Measurements from ENCODE around the gene SYNRG. TPM values are rescaled to one million over a fixed set of nuclear protein-coding genes. Genes with fewer than 3 reads are reported as not detected.

SYNRG gene
- total and polyA plus RNA-seq, 2 of the 13 experiments (the other 11 are each of a cell fraction or from before 2014, with no cell fraction given): 7.3 to 8.7 TPM

GRCh38 chr17:37490638-37491614 lies 118.3 kb downstream of the SYNRG start (continued):
- TF ChIP-seq ZNF577 (CRISPR knock-in tag; IDR thresholded peaks at IDR 0.05; ENCODE audit: borderline replicate concordance, low read depth): no peak
- no peak for TF ChIP-seq HMG20B (CRISPR knock-in tag; conservative IDR thresholded peaks at IDR 0.05)
- TF ChIP-seq LBX2 (CRISPR knock-in tag; IDR thresholded peaks at IDR 0.05; ENCODE audit: borderline replicate concordance): no peak
- TF ChIP-seq ZNF3 (CRISPR knock-in tag; IDR thresholded peaks at IDR 0.05): no peak
- TF ChIP-seq, protein P1, sequence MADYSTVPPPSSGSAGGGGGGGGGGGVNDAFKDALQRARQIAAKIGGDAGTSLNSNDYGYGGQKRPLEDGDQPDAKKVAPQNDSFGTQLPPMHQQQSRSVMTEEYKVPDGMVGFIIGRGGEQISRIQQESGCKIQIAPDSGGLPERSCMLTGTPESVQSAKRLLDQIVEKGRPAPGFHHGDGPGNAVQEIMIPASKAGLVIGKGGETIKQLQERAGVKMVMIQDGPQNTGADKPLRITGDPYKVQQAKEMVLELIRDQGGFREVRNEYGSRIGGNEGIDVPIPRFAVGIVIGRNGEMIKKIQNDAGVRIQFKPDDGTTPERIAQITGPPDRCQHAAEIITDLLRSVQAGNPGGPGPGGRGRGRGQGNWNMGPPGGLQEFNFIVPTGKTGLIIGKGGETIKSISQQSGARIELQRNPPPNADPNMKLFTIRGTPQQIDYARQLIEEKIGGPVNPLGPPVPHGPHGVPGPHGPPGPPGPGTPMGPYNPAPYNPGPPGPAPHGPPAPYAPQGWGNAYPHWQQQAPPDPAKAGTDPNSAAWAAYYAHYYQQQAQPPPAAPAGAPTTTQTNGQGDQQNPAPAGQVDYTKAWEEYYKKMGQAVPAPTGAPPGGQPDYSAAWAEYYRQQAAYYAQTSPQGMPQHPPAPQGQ (CRISPR knock-in tag; IDR thresholded peaks at IDR 0.05; ENCODE audit: borderline replicate concordance): no peak
- no peak for TF ChIP-seq ZNF350 (CRISPR knock-in tag; IDR thresholded peaks at IDR 0.05; ENCODE audit: borderline replicate concordance, low read depth)
- TF ChIP-seq RFX1 (IDR thresholded peaks at IDR 0.05): no peak
- no peak for TF ChIP-seq NFE2L1 (CRISPR knock-in tag; IDR thresholded peaks at IDR 0.05; ENCODE audit: borderline replicate concordance)
- TF ChIP-seq HNRNPUL1 (IDR thresholded peaks at IDR 0.05; ENCODE audit: low read depth, low read length): no peak
- TF ChIP-seq CAMTA2 (CRISPR knock-in tag; IDR thresholded peaks at IDR 0.05; ENCODE audit: borderline replicate concordance): no peak
- TF ChIP-seq KMT2A (CRISPR knock-in tag; IDR thresholded peaks at IDR 0.05): no peak
- no peak for TF ChIP-seq GATAD2A (CRISPR knock-in tag; IDR thresholded peaks at IDR 0.05)
- TF ChIP-seq ZNF552 (CRISPR knock-in tag; IDR thresholded peaks at IDR 0.05; ENCODE audit: borderline replicate concordance): no peak
- TF ChIP-seq, protein P2, sequence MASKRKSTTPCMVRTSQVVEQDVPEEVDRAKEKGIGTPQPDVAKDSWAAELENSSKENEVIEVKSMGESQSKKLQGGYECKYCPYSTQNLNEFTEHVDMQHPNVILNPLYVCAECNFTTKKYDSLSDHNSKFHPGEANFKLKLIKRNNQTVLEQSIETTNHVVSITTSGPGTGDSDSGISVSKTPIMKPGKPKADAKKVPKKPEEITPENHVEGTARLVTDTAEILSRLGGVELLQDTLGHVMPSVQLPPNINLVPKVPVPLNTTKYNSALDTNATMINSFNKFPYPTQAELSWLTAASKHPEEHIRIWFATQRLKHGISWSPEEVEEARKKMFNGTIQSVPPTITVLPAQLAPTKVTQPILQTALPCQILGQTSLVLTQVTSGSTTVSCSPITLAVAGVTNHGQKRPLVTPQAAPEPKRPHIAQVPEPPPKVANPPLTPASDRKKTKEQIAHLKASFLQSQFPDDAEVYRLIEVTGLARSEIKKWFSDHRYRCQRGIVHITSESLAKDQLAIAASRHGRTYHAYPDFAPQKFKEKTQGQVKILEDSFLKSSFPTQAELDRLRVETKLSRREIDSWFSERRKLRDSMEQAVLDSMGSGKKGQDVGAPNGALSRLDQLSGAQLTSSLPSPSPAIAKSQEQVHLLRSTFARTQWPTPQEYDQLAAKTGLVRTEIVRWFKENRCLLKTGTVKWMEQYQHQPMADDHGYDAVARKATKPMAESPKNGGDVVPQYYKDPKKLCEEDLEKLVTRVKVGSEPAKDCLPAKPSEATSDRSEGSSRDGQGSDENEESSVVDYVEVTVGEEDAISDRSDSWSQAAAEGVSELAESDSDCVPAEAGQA (IDR thresholded peaks at IDR 0.05; ENCODE audit: low read depth): no peak
- TF ChIP-seq, protein P2 (CRISPR knock-in tag; IDR thresholded peaks at IDR 0.05; ENCODE audit: borderline replicate concordance): no peak
- TF ChIP-seq, protein P3, sequence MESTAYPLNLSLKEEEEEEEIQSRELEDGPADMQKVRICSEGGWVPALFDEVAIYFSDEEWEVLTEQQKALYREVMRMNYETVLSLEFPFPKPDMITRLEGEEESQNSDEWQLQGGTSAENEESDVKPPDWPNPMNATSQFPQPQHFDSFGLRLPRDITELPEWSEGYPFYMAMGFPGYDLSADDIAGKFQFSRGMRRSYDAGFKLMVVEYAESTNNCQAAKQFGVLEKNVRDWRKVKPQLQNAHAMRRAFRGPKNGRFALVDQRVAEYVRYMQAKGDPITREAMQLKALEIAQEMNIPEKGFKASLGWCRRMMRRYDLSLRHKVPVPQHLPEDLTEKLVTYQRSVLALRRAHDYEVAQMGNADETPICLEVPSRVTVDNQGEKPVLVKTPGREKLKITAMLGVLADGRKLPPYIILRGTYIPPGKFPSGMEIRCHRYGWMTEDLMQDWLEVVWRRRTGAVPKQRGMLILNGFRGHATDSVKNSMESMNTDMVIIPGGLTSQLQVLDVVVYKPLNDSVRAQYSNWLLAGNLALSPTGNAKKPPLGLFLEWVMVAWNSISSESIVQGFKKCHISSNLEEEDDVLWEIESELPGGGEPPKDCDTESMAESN (CRISPR knock-in tag; conservative IDR thresholded peaks at IDR 0.05): no peak
- peak; percentile 39; the same call in 1 of the 2 replicates for TF ChIP-seq ZNF335 (CRISPR knock-in tag; IDR thresholded peaks at IDR 0.05)
- no peak for TF ChIP-seq GTF2F1 (IDR thresholded peaks at IDR 0.05; ENCODE audit: low read length)

Data from HepG2 (cell line).